GM21717 (cell line): ENCODE results near the gene CCDC170.
"Not testable (repeated sequence)": the region's sequence is repeated elsewhere in the genome, so short reads cannot be mapped to it uniquely, and the experiment has no call there.

Experiments used
- ATAC-seq: cut with Tn5 transposase; IDR thresholded peaks from one replicate; pipeline ENCODE4 v1.9.1; 2021; ENCODE audit warnings: mild to moderate bottlenecking, moderate library complexity; ENCODE audit not compliant: unreplicated experiment

The CCDC170 gene

DNA sequence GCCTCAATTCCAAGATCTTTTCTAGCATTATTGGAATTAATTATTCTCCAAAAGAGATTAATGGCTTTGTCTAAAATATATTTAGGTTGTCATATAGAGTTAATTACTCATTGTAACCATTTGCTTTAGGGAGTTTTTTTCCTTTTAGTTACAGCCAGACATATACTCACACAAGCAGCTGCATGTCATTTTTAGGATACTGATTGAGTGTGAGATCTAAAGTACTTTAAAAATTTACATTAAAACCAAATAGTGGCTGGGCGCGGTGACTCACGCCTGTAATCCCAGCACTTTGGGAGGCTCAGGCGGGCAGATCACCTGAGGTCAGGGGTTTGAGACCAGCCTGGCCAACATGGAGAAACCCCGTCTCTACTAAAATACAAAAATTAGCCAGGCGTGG is 51.1 kb downstream of the CCDC170 start:
- ATAC-seq = not testable (repeated sequence)

DNA sequence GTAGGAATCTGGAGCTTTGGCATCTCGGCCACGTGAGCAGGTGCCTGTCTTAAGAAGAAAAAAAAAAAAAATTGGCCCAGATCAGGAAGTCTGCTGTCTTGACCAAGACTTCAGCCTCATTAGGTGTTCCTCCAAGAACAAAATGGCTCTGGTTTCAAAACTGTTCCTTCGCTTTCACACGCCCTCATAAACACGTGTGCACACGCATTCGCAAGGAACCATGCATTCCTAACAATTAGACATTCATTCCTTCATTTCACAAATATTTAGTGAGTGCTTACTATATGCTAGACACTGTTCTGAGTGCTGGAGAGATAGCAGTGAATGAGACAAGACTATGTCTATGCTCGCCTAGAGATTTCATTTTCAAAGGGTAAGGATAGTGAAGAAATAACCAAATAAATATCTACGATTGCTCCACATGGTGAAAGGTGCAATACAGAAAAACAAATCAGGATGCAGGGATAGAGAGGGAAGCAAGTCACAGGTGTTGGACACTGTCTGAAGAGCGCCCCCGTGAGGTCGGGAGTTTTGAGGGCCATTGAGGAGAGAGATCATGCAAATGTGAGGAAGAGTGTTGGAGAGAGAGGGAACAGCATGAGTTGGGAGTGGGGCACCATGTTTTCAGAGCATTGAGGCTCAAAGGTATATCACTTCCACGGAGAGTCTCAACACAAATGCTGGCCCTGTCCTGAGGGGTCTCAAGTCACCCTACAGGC is 53.3 kb downstream of the CCDC170 start:
- no peak for ATAC-seq

DNA sequence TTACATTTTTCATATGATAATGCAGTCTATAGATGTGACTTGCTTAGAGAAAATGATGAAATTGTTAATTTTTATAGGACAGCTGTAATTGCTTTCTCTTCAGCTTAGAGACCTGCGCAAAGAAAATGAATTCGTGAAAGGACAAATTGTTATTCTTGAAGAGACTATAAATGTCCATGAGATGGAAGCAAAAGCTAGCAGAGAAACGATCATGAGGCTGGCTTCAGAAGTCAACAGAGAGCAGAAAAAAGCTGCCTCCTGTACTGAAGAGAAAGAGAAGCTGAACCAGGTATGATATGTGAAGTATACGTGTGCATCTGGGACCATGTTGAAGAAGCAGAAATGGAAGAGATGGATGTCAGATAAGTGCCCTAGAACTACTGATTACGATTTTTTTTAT is 54.4 kb downstream of the CCDC170 start:
- no peak for ATAC-seq

DNA sequence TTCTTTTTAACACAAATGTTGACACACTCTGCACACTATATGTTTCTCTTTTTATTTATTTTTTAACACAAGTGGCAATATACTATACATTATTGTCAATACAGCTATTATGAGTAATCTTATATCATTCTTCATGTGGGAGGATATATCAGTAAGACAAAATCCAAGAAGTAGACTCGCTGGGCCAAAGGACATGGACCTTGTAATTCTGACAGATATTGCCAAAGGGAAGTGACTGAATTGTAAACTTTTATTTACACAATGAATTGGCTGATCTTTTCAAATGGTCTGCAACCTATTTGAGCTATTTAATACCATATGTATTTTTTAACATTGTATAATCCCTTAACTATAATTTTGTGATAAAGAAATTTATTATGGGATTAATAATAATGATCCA is 56.0 kb downstream of the CCDC170 start:
- no peak for ATAC-seq

DNA sequence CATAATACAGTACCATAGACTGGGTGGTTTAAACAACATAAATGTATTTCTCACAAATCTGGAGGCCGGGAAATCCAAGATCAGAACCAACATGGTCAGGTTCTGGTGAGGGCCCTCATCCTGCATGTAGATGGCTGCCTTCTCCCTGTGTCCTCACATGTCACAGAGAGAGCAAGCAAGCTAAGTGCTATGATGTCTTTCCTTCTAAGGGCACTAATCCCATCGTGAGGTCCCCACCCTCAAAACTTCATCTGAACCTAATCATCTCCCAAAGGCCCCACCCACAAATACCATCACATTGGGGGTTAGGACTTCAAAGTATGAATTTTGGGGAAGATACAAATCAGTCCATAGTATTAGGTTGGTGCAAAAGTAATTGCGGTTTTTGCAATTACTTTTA is 56.8 kb downstream of the CCDC170 start:
- no peak for ATAC-seq

DNA sequence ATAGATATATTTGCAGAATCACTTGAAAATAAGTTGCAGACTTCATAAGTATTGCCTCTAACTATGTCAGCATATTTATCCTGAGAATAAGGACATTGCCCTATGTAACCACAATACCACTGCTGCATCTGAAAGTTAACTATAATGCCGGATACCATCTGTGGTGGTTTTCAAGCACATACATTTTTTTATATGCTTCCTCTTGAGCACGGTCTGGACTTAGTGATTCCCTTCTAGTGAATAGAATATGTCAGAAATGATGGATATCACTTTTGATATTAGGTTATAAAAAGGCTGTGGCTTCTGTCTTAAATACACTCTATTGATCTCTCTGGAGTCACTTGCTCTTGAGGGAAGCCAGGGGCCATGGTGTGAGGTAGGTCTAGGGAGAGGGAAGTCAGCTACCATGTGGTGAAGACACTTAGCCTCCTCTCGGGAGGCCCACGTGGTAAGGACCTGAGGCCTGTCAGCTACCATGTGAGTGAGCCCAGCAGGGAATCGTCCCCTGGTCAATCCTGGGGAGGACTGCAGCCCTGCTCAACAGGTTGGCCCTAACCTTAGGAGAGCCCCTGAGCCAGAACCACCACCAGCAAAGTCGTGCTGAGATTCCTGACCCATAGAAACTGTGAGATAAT is 57.5 kb downstream of the CCDC170 start:
- ATAC-seq = no peak

DNA sequence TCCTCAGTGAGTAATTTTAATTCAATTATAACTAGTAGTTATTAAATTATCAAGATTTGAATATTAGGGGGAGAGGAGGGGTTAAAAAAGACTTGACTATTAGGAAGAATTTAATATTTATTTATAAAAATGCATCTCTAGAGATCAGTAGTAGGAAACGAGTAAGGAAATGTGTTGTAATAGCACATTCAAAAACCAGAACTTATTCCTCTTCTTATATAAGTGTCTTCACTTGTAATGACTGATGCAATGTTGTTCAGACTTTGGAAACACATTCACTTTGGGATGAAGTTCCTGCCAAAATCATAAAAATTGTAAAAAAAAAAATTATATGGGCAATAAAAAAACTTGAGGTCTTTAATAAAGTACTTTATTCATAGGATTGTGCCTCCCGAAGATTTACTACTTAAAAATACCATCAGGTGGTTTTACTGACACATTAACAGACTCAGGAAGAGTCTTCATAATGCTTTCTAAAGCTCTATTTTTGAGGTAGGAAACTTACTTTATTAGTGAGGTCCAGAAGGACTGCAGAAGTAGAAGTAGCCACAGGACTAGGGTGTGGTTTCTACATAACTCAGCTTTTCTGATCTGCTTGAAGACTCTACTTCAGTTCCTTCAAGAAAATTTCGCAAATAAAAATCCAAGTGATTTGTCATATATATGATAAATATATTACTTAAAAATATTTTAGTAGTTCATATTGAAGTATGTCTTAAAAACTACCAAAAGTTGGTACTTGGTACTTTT is 59.8 kb downstream of the CCDC170 start:
- ATAC-seq = no peak

DNA sequence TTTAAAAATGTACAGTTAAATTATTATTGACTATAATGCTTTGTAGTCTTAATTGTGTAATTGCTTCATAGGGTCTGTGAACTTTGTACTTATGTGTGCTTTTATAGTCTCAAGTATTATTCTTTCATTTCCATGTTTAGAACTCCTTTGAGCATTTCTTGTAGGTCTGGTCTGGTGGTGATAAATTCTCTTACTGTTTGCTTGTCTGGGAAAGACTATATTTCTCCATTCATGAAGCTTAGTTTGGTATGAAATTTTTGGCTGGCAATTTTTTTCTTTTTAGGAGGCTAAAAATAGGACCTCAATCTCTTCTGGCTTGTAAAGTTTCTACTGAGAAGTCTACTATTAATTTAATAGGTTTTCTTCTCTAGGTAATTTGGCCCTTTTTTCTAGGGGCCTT is 67.4 kb downstream of the CCDC170 start:
- ATAC-seq = no peak

DNA sequence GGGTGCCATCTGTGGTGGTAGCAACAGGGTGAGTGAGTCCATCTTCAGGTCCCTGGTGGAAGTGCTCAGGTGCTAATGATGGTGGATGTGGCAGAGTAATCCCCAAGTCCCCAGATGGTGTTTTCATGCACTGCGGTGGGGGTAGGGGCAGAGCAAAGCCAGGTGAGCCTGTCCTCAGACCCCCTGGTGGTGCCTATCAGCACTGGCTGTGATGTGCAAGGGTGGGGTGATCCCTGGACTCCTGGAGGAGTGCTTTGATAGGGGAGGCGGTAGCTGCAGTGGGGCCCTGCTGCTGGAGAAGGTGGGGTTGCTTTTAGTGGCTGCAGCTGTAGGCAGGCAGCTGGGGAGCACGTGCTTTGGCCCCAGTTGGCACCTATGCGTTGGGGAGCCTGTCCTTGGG is 70.8 kb downstream of the CCDC170 start:
- no peak for ATAC-seq

DNA sequence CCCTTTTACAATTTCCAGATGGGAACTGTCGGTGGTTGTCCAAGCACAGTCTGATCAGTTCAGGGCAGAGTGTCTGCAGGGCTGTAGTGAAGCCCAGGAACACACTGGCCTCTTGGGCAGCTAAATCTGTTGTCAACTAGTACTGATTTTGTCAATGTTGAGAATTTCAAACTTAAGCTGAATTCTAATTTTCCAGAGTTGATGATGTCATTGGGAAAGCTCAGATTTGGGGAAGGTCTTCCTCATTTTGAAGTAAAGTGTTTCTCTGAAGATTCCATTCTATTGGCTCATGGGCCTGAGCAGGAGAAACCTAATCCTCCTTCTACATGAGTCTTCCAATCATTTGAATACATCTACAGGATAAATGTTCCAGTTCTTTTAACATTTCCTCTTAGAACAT is 72.1 kb downstream of the CCDC170 start:
- no peak for ATAC-seq

DNA sequence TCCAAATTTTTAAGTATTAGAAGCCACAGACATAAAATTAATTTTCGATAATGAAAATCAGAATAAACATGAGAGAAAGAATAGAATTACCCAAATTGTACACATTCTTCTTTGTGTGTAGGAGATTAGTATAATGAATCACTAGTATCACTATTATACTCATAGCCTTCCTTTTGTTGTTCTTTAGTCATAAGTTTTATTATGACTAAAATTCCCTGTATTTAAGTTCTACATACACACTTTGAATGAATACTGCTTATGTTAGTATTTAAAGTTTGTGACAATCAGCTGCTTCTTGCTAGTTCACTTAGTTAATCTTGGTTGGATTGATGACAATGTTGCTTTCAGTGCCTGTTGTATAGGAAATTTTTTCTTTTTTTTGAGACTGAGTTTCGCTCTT is 72.7 kb downstream of the CCDC170 start:
- ATAC-seq = no peak

DNA sequence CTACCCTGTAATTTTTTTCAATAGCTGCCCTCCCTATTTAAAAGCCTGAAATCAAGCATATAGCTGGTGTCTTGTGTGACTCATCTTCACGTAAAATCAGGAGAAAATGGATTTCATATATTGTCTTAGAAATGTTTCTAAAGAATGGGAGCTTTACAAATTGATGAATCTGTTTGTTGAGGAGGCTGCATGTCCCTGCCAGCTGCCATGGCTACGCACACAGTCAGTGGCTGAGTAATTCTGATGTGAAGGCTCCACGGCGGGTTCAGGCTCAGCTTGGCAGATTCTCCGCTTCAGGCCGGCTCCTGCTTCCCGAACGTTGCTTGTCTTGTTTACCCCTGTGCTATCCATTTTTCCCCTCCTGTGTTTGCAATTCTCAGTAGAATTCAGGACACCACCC is 82.8 kb downstream of the CCDC170 start:
- ATAC-seq = no peak

DNA sequence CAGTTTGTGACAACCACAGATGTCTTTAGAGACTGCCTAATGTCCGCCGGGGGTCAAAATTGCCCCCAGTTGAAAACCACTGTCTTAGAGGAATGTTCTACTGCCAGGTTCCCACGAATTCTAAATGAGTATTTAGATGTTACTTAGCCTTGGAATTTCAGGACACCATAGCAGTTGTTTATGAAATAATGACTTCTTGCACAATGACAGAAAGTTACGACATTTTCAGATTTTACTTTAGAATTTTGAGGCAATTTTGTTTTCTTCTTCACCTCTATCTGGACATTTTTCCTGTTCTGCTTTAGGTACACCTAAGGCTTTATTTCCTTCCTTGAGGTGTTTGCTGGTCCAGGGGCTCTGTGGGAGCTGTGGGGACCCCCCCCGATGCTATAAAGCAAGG is 83.4 kb downstream of the CCDC170 start:
- ATAC-seq = no peak

DNA sequence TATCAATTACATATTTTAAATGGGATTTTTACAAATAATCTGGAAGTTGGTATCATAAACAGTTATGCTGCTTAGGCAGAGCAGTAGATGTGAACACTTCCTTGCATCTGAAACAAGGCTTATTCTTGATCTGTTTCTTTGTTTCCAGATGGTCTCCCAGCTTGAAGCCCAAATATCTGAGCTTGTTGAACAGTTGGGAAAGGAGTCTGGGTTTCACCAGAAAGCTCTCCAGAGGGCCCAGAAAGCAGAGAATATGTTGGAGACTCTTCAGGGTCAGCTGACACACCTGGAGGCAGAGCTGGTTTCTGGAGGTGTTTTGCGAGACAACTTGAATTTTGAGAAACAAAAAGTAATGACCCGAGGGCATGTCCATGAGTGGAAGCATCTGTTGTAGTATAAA is 91.9 kb downstream of the CCDC170 start:
- no peak for ATAC-seq

DNA sequence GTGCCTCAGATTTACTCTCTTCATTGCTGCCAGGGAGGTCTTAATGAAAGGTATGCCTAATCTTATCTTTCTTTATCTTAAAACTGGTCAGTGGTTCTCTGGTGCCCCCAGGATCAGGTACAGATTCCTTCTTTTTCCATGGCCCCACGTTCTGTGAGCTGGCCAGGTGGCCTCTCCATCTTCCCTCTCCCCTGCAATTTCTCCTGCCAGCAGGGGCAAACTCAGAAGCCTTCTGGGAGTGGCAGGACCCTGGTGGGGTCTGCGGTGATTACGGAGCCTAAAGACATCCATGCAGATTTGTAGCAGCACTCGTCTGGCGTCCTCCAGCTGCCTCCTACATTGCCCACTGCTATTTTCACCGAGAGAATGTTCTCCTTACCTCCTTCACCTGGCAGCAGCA is 95.8 kb downstream of the CCDC170 start:
- ATAC-seq = no peak

DNA sequence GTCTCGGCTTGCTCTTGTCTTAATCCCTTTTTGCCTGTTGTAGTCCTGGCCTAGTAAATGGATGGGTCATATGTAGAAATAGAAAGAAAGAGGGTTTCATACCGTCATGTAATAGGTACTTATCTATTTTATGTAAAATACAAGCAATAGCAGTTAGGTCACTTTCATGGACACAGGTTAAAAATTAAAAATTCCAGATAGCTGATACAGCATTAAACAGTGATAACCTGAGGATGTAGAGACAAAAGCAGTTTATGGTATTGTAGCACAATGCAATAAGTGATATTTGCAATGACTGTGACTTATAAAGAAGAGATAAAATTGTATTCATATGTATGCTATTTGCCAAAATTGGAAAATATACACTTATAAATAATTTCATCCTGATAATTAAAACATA is 96.9 kb downstream of the CCDC170 start:
- ATAC-seq = no peak

DNA sequence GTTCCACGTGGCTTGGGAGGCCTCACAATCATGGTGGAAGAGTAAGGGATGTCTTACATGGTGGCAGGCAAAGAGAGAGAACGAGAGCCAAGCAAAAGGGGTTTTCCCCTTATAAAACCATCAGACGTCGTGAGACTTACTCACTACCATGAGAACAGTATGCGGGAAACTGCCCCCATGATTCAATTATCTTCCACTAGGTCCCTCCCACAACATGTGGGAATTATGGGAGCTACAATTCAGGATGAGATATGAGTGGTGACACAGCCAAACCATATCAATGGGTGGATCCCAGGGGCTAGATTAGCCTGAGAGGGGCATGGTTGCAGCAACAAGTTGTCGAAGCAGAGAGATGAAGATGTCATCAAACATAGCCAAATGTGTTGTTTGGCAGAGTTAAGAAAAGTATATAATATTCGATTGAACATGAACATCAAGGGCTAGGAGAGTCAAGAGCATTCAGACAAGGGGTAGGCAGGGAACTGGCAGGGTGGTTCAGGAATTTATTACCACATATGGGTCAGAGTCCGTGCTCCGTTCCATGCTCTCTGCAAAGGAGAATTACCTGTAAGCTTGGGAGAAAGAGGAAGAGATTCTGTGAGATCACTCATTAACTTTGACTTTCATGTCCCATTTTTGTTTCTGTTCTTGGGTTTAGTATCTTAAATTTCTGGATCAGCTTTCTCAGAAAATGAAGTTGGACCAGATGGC is 98.8 kb downstream of the CCDC170 start:
- no peak for ATAC-seq

DNA sequence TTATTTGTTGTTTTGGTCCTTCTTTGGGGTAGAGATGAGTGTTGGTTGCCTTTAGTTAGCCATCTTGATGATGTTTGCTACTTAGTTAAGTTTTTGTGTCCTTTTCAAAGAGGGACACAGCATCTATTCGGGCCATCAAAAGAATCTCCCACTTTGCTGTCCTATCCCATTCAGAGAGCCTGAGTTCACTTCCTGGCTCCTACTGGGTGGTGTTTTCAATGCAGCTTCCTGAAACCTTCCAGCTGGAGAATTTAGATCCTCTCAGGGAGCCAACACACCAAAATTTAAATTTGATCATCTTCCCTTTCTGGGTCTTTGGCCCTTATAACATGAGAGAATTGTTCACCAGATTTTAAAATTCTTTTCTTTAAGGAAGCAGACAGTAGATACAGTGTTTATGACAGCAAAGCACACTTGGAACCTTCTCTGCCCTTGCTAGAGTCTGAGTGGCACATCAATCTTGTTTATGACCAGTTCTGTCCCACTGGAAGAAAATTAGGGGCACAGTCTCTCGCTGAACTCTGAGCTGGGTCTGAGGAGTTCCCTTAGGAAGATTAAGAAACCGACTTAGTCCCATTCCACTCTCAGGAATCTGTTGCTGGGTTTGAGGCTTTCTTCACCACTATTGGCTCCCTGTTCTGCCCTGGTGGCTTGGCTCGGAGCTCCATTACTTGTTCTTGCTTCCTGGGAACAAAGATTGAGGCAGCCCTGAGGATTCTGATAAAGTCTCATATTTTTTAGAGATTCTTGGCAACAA is 115.5 kb downstream of the CCDC170 start:
- no peak for ATAC-seq

DNA sequence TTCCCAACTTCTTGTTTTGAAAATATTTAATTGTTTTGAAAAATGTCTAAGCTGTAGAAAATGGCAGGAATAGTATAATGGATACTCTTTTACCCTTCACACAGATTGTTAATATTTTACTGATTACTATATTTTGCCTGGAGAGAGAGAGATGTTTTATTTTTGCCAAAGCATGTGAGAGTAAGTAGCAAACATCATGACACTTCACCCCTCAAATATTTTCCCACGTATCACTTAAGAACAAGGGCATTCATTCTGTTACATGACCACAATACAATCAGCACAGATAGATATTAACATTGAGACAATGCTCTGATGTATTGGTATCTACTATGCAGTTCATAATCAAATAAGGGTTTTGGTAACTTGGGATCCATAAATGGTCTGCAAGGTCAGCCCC is 116.5 kb downstream of the CCDC170 start:
- no peak for ATAC-seq

DNA sequence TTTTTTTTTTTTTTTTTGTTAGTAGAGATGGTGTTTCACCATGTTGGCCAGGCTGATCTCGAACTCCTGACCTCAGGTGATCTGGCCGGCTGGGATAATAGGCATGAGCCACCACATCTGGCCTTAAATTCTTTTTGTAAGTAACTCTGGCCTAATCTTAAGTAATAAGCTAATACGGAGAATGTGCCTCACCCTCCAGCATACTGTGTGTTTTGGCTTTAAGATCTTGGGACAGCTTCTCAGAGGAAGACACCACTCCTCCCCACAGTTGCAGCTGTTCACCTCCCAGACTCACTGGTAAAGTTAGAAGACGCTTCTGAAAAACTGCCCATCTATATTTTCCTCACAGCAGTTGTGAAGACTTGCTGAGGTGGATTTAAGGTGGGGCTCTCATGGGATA is 120.8 kb downstream of the CCDC170 start:
- ATAC-seq = no peak

DNA sequence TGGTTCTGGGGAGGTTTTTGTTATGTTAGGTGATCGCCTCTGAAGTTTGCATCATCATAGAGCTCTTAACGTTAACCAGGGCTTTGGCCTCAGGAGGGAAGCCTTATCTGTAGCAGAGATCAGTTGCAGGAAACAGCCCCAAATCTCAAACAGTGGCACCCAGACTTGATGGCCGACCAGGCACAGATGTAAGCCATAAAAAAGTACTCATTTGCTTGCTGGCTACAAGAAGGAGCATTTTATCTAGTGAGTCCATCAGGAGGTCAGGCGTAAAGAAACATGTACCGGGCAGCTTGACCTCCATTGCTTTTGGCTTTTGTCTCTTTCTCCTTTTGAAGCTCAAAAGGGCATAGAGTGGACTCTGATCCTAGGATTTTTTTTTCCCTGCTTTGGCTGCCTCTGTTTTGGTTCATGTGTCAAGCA is 122.3 kb downstream of the CCDC170 start:
- ATAC-seq = no peak
